SU-DHL-6 (cell line): ENCODE data around the gene MBOAT7.

ENCODE experiments used
- H2AFZ ChIP-seq: fragments of 200-600 bp; sonication (generic); 2 replicates; pipeline ENCODE4 v1.6.1; 2014; ENCODE audit warnings: low read depth, mild to moderate bottlenecking, moderate library complexity, mixed read lengths, antibody characterized with exemption, low read length; ENCODE audit not compliant: severe bottlenecking
- H3F3A ChIP-seq: fragments of 200-600 bp; shearing (Covaris generic); 2 replicates; pipeline ENCODE4 v1.6.0; 2016; ENCODE audit warnings: antibody characterized with exemption, mild to moderate bottlenecking; ENCODE audit not compliant: insufficient read depth
- H3K27ac ChIP-seq: fragments of 200-600 bp; sonication (generic); 2 replicates; pipeline ENCODE4 v1.5.1; 2016; ENCODE audit warnings: low read depth, mild to moderate bottlenecking, low read length, moderate library complexity, mixed read lengths
- H3K27me3 ChIP-seq: fragments of 200-600 bp; sonication (generic), shearing (Covaris generic); 2 replicates; pipeline ENCODE4 v1.6.0; 2014; ENCODE audit warnings: mild to moderate bottlenecking, low read length
- H3K36me3 ChIP-seq: fragments of 200-600 bp; sonication (generic); 2 replicates; pipeline ENCODE4 v1.6.1; 2014; ENCODE audit warnings: mild to moderate bottlenecking, low read length, mixed read lengths
- H3K4me2 ChIP-seq: fragments of 300-600, 200-600 bp; shearing (Covaris generic), sonication (generic); 2 replicates; pipeline ENCODE4 v1.6.0; 2014; ENCODE audit warnings: low read length, low read depth, mild to moderate bottlenecking; ENCODE audit not compliant: poor library complexity, severe bottlenecking
- H3K4me3 ChIP-seq: fragments of 200-600 bp; sonication (generic); 2 replicates; pipeline ENCODE4 v1.5.1; 2014; ENCODE audit warnings: antibody characterized with exemption, low read length, mild to moderate bottlenecking, mixed read lengths; ENCODE audit not compliant: insufficient read depth, poor library complexity, severe bottlenecking
- H3K79me2 ChIP-seq: fragments of 200-600 bp; sonication (generic); 2 replicates; pipeline ENCODE4 v1.6.1; 2014; ENCODE audit warnings: mild to moderate bottlenecking, low read length, moderate library complexity; ENCODE audit not compliant: insufficient read depth
- H3K9ac ChIP-seq: fragments of 200-600 bp; sonication (generic); 2 replicates; pipeline ENCODE4 v1.7.0; 2014; ENCODE audit warnings: mild to moderate bottlenecking, low read length
- H3K9me2 ChIP-seq: fragments of 200-600 bp; sonication (generic); replicated peaks from 2 replicates; pipeline ENCODE4 v1.6.1; 2014; ENCODE audit warnings: low read length; ENCODE audit not compliant: insufficient read depth
- H3K9me3 ChIP-seq: fragments of 200-600 bp; sonication (generic); 2 replicates; pipeline ENCODE4 v1.6.1; 2014; ENCODE audit warnings: low read length, mixed read lengths; ENCODE audit not compliant: insufficient read depth
- H4K20me1 ChIP-seq: fragments of 200-600 bp; sonication (generic); 2 replicates; pipeline ENCODE4 v1.6.1; 2014; ENCODE audit warnings: low read depth, mild to moderate bottlenecking, antibody characterized with exemption, low read length, moderate library complexity, mixed read lengths
- EZH2phosphoT487 ChIP-seq: fragments of 200-600 bp; sonication (generic), shearing (Covaris generic); conservative IDR thresholded peaks from 2 replicates; pipeline ENCODE4 v1.6.1; 2018; ENCODE audit warnings: mild to moderate bottlenecking, antibody characterized with exemption, low read length, moderate library complexity, mixed read lengths
- TF ChIP-seq, protein P1 (sequence below): fragments of 200-600 bp; sonication (generic); IDR thresholded peaks from one replicate; pipeline ENCODE4 v1.5.1; 2017; ENCODE audit warnings: antibody characterized with exemption, mild to moderate bottlenecking, low read length, moderate library complexity; ENCODE audit not compliant: insufficient read depth, poor library complexity, severe bottlenecking

The MBOAT7 gene

DNA sequence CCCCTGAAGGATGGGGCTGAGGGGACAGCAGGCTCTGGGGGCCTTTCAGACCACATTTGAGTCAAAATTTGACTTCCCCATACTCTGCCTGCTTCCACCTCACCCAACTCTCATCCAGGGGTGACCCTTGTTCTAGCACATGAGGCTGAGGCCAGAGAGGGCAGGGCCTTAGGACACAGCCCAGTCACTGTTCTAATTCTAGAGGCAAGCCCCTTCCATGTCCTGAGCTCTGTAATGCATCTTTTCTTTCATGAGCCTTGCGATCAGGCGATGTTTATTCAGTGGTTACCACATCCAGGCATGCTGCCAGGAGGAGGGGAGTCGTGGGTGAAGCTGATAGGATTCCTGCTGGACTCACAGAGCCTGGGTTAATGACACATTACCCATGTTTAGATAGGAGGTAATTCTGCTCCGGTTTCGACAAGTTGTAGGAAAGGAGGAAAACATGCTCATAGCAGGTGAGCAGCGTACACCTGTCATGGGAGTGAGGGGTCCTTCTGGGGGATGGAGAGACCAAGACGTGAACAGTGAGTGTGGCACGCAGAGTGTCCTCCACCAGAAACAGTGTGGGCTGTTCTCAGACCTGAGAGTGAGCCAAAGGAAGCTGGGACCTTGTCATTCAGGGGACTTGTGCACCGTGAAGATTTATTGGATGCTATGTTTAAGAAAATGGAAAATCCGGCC is 20.6 kb upstream of the MBOAT7 start:
- Histone ChIP-seq H2AFZ (no peak overlapping the region), H3K9me2 (no peaks in the 10 kb centered on the region), H3K27me3 (no peaks in the 10 kb centered on the region), H3K79me2 (peaks cover 18% of the 10 kb centered on the region), H3K4me2 (no peak overlapping the region), H3K9ac (no peak overlapping the region), H3F3A (peaks cover 54% of the 10 kb centered on the region), H4K20me1 (peaks cover 23% of the 10 kb centered on the region), H3K27ac (no peak overlapping the region), H3K36me3 (peaks cover 13% of the 10 kb centered on the region), H3K4me3 (no peak overlapping the region), H3K9me3 (no peaks in the 10 kb centered on the region)
- TF ChIP-seq EZH2phosphoT487: no peak
- TF ChIP-seq, protein P1, sequence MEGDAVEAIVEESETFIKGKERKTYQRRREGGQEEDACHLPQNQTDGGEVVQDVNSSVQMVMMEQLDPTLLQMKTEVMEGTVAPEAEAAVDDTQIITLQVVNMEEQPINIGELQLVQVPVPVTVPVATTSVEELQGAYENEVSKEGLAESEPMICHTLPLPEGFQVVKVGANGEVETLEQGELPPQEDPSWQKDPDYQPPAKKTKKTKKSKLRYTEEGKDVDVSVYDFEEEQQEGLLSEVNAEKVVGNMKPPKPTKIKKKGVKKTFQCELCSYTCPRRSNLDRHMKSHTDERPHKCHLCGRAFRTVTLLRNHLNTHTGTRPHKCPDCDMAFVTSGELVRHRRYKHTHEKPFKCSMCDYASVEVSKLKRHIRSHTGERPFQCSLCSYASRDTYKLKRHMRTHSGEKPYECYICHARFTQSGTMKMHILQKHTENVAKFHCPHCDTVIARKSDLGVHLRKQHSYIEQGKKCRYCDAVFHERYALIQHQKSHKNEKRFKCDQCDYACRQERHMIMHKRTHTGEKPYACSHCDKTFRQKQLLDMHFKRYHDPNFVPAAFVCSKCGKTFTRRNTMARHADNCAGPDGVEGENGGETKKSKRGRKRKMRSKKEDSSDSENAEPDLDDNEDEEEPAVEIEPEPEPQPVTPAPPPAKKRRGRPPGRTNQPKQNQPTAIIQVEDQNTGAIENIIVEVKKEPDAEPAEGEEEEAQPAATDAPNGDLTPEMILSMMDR: no peak

DNA sequence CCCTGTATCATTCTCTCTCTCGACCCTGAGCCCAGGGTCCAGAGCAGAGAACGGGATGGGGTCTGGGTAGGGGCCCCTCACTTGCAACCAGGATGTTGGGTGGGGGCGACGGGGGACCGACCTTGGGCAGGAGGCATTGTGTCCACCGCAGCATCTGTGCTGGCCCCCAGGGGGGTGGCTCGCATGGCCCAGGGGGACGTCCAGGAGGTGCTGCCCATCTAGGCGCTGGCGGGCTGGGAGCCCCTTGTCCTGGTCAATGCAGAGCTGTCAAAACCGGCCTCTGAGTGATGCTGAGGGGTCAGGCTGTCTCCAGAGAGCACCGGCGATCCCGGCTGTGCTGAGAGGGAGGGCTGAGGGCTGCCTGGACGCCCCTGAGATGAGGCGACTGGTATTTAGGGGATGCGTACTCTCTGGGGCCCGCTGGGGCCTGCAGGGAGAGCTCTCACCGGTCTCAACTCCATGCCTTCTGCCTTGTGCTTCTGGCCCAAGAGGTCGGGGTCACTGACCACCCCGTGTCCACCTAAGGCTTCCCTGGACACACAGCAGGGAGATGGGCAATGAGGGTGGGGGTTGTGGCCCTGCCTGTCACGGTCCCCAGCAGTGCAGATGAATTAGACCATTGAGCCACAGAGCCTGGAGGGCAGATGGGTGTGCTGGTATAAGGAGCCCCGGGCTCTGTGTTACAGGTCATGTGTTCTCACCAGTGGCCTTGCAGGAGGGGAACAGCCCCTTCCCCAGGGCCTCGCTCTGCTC is 19.9 kb upstream of the MBOAT7 start:
- TF ChIP-seq, protein P1: no peak
- TF ChIP-seq EZH2phosphoT487: no peak
- no peaks in the 10 kb centered on the region for H3K27me3 ChIP-seq
- no peak overlapping the region for H3K9ac ChIP-seq
- H3K79me2 ChIP-seq: peaks cover 25% of the 10 kb centered on the region
- H3K4me2 ChIP-seq: no peak overlapping the region
- no peaks in the 10 kb centered on the region for H3K9me2 ChIP-seq
- H3K4me3 ChIP-seq: no peak overlapping the region
- H3K36me3 ChIP-seq: peaks cover 20% of the 10 kb centered on the region
- peaks cover 61% of the 10 kb centered on the region for H3F3A ChIP-seq
- H4K20me1 ChIP-seq: peaks cover 31% of the 10 kb centered on the region
- no peaks in the 10 kb centered on the region for H3K9me3 ChIP-seq
- H3K27ac ChIP-seq: peak overlapping the region; percentile 34; the same call in 1 of the 2 replicates
- H2AFZ ChIP-seq: no peak overlapping the region

DNA sequence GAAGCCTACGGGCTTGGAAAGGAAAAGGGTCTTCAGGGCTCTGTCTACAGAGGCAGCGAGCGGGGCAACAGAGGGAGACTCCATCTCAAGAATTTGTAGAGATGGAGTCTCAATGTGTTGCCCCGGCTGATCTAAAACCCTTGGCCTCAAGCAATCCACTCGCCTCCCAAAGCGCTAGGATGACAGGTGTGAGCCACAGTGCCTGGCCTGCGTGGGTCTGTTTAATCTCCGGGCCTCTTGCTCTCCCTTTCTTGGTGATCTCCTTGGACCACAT is 19.3 kb upstream of the MBOAT7 start:
- Histone ChIP-seq H3K9me2 (no peaks in the 10 kb centered on the region), H3F3A (peaks cover 66% of the 10 kb centered on the region), H3K27me3 (no peaks in the 10 kb centered on the region), H3K9ac (no peak overlapping the region), H2AFZ (no peak overlapping the region), H3K4me2 (no peak overlapping the region), H3K36me3 (peaks cover 23% of the 10 kb centered on the region), H3K27ac (peak overlapping the region; percentile 34), H4K20me1 (peaks cover 33% of the 10 kb centered on the region), H3K79me2 (peaks cover 30% of the 10 kb centered on the region), H3K4me3 (no peak overlapping the region), H3K9me3 (no peaks in the 10 kb centered on the region)
- TF ChIP-seq EZH2phosphoT487: no peak
- TF ChIP-seq, protein P1: no peak
